Measurements from ENCODE around the gene MYO1D. TPM values are rescaled to one million over a fixed set of nuclear protein-coding genes. Genes with fewer than 3 reads are reported as not detected.

MYO1D gene
- total RNA-seq, 2 experiments from 2014 or later: 2.2 to 2.3 TPM

DNA sequence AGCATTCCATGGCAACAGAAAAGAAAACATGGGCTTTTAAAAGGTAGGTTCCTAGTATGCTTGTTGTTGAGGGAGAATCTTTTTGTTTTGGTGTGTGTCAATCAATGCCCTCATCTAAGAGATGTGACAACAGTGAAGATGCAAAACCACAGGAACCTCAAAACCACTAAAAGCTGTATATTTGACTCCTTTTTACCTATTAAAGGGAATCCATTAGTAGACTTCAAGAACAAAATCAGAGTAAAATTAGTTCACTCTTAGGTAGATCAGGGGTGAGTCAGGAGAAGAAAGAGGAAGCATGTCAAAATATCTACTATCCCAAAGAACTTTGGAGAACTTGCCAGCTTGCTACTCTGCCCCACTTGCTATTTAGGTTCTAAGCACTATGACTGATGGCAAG is 301.1 kb downstream of the MYO1D start:
- ATAC-seq: peak; percentile 39
- Mint-ChIP-seq H3K27ac (no peak overlapping the region), H3K4me1 (ENCODE audit: low read depth) (peaks cover 18% of the 10 kb centered on the region), H3K36me3 (ENCODE audit: low read depth) (peaks cover 2% of the 10 kb centered on the region), H3K9me3 (ENCODE audit: insufficient read depth) (peaks cover 3% of the 10 kb centered on the region), H3K27me3 (ENCODE audit: low read depth) (peaks cover 6% of the 10 kb centered on the region), H3K4me3 (no peak overlapping the region)
- ChIA-PET CTCF (interaction anchor here (0.6 to 0.8 kb wide), 2 partner anchors 41 to 114 kb away, joined by 3 to 4 read pairs; no protein-coding TSS in a partner anchor), POLR2A (no interaction called here)
- no peak for DNase-seq

DNA sequence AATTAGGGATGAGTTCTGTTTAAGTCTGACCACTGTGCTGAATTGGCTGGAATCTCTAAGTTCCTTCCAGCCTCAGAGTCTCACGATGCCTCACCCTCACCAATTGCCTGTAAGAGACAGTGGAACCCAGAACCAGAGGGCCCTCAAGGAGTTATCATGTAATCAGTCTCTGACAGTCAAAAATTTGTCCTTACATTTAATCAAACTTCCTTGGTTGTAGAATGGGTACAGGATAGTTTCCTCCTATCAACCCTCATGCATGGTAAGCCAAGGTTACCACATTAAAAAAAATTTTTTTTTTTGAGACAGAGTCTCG is 306.9 kb downstream of the MYO1D start:
- H3K9me3 Mint-ChIP-seq (ENCODE audit: insufficient read depth): no peaks in the 10 kb centered on the region
- H3K4me1 Mint-ChIP-seq (ENCODE audit: low read depth): peaks cover 25% of the 10 kb centered on the region
- H3K27me3 Mint-ChIP-seq (ENCODE audit: low read depth): peaks cover 3% of the 10 kb centered on the region
- no peaks in the 10 kb centered on the region for H3K36me3 Mint-ChIP-seq (ENCODE audit: low read depth)
- ChIA-PET CTCF (interaction anchor here (0.6 to 1.7 kb wide), 2 partner anchors 108 to 393 kb away, joined by 3 to 6 read pairs; no protein-coding TSS in a partner anchor), POLR2A (interaction anchor here (0.8 kb wide), 1 partner anchor 92 kb away, joined by 3 read pairs; no protein-coding TSS in a partner anchor)
- H3K27ac Mint-ChIP-seq: no peak overlapping the region
- peak; percentile 19 for ATAC-seq
- DNase-seq: no peak
- no peak overlapping the region for H3K4me3 Mint-ChIP-seq

DNA sequence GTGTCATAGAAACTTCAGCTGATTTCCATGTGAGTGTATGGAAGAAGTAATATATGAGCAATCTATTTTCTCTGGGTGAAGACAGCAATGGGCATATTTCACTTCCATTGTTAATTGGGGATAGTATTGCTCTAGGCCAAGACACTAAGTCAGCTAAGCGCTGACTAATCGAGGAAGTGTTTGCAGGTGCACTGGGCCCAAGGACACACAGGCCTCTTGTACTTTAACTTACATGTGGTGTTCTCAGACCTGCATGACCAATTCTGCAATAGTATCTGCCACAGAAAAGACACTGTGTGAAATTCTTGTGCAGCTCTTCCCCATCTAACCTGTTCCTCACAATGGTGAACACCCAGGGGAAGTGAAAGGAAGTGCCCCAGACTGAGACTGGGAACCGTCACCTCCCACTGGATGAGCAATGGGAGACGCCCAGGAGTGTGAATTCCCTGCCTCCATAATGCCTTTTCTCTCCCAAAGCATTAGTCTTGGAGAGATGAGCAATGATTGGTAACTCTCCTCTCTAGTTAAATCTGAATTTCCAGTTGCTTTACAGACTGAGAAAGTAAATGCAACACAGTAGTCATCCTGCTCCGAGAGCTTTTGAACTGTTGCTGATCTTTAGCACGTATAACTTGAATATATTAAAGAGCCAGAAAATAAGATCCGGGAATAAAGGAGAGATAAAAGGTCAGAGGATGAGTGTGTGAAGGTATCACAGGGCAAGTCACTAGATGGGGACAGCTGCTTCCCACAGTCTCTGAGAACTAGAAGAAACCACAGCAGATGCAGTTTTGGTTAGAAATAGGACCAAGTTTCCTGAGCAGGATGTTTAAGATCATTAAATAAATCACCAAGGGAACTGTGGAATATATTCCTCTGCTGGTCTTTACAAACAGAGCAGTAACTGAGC is 307.5 kb downstream of the MYO1D start:
- POLR2A ChIA-PET: interaction anchor here (0.6 to 0.8 kb wide), 2 partner anchors 74 to 92 kb away, joined by 3 read pairs; no protein-coding TSS in a partner anchor
- peak; percentile 51 for ATAC-seq
- Mint-ChIP-seq H3K4me3 (no peak overlapping the region), H3K27ac (no peak overlapping the region), H3K4me1 (ENCODE audit: low read depth) (peaks cover 27% of the 10 kb centered on the region), H3K36me3 (ENCODE audit: low read depth) (no peaks in the 10 kb centered on the region), H3K9me3 (ENCODE audit: insufficient read depth) (no peaks in the 10 kb centered on the region), H3K27me3 (ENCODE audit: low read depth) (peaks cover 3% of the 10 kb centered on the region)
- CTCF ChIA-PET: interaction anchor here (0.6 to 1.9 kb wide), 4 partner anchors 45 to 392 kb away, joined by 3 to 6 read pairs (median 4); no protein-coding TSS in a partner anchor
- DNase-seq: no peak

DNA sequence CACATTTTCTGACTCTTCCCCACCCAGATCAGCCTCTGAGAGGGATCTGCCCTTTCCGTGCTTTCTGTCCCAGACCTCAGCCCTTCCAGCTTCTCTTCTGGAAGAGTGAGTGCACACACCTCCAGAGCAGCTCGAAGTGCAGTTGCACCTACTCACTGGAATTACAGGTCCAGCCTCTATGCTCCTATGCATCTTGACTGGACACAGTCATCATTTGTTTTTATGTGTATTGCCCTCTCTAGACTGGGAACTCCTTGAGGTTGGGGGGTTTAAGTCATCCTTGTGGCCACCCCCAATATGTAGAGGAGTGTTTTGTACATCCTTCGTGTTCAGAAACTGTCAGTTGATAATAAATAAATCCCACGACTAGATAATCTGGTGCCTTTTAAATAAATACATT is 308.2 kb downstream of the MYO1D start:
- Mint-ChIP-seq H3K9me3 (ENCODE audit: insufficient read depth) (no peaks in the 10 kb centered on the region), H3K27ac (no peak overlapping the region), H3K4me3 (no peak overlapping the region), H3K27me3 (ENCODE audit: low read depth) (peaks cover 3% of the 10 kb centered on the region), H3K4me1 (ENCODE audit: low read depth) (peaks cover 32% of the 10 kb centered on the region), H3K36me3 (ENCODE audit: low read depth) (no peaks in the 10 kb centered on the region)
- CTCF ChIA-PET: interaction anchor here (0.8 to 1.9 kb wide), 3 partner anchors 44 to 106 kb away, joined by 4 to 6 read pairs (median 5); no protein-coding TSS in a partner anchor
- POLR2A ChIA-PET: interaction anchor here (0.6 kb wide), 1 partner anchor 73 kb away, joined by 3 read pairs; no protein-coding TSS in a partner anchor
- no peak for ATAC-seq
- DNase-seq: no peak

DNA sequence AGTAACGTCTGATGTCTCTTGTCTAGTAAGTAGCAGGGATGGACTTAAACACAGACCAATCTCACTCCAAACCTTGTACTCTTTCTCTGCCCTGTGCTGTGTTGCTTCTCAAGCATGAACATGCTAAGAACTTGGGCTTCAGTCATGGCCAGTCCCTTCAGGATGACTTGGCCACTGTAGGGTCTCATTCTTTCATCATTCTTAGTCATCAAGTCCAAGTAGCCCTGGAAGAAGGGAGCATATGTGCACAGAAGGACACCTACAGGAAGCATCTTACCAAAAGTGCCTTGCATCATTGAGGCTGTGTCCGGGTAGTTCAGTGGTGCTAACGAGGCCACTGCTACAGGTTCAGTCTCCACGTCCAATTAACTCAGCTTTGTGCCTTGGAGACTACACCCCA is 309.4 kb downstream of the MYO1D start:
- Mint-ChIP-seq H3K4me3 (no peak overlapping the region), H3K27ac (no peak overlapping the region), H3K9me3 (ENCODE audit: insufficient read depth) (no peaks in the 10 kb centered on the region), H3K36me3 (ENCODE audit: low read depth) (no peaks in the 10 kb centered on the region), H3K27me3 (ENCODE audit: low read depth) (peaks cover 3% of the 10 kb centered on the region), H3K4me1 (ENCODE audit: low read depth) (peaks cover 32% of the 10 kb centered on the region)
- ChIA-PET CTCF (interaction anchor here (1.9 kb wide), 1 partner anchor 84 kb away, joined by 5 read pairs; no protein-coding TSS in a partner anchor), POLR2A (no interaction called here)
- no peak for ATAC-seq
- no peak for DNase-seq

DNA sequence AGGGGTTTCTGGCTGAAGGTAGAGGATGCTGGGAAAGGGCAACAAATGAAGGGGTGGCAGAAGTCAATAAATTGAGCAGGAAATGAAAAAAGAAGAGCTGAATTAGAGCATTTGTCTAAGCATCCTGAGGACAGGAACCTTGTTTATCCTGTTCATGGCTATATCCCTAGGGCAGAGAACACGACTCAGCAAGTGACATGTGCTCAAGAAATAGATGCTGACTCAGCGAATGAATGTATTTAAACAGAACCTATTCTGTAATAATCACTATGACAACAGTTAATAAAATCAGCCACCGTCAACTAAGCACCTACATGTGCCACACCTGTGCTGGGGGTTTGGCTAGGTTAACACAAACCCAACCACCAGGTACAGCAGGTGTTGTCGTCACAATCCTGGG is 309.8 kb downstream of the MYO1D start:
- DNase-seq (no peak), ATAC-seq (no peak)
- Mint-ChIP-seq H3K27ac (no peak overlapping the region), H3K4me3 (no peak overlapping the region), H3K27me3 (ENCODE audit: low read depth) (peaks cover 1% of the 10 kb centered on the region), H3K9me3 (ENCODE audit: insufficient read depth) (no peaks in the 10 kb centered on the region), H3K4me1 (ENCODE audit: low read depth) (peaks cover 32% of the 10 kb centered on the region), H3K36me3 (ENCODE audit: low read depth) (no peaks in the 10 kb centered on the region)
- CTCF ChIA-PET: no interaction called here
- POLR2A ChIA-PET: no interaction called here

DNA sequence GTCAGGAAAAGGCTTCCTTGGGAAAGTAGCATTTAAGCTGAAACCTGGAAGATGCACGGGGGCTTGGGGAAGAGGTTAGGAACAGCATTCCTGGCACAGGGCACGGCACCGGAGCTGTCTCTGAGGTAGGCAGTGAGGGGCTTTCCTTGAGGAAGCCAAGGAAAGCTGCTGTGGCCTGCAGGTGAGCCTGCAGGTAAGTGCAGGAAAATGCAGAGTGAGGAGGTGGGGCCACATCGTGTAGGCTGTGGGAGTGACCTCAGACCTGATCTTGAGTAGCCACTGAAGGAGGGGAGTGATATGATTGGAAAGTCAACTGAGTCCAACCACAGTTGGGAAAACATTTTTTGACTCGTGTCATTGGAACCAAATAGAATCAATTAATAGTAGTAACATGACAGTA is 310.6 kb downstream of the MYO1D start:
- Mint-ChIP-seq H3K9me3 (ENCODE audit: insufficient read depth) (no peaks in the 10 kb centered on the region), H3K4me1 (ENCODE audit: low read depth) (peaks cover 29% of the 10 kb centered on the region), H3K27ac (no peak overlapping the region), H3K27me3 (ENCODE audit: low read depth) (no peaks in the 10 kb centered on the region), H3K36me3 (ENCODE audit: low read depth) (no peaks in the 10 kb centered on the region), H3K4me3 (no peak overlapping the region)
- no peak for ATAC-seq
- POLR2A ChIA-PET: interaction anchor here (0.6 kb wide), 1 partner anchor 24 kb away, joined by 3 read pairs; no protein-coding TSS in a partner anchor
- DNase-seq: no peak
- CTCF ChIA-PET: no interaction called here

DNA sequence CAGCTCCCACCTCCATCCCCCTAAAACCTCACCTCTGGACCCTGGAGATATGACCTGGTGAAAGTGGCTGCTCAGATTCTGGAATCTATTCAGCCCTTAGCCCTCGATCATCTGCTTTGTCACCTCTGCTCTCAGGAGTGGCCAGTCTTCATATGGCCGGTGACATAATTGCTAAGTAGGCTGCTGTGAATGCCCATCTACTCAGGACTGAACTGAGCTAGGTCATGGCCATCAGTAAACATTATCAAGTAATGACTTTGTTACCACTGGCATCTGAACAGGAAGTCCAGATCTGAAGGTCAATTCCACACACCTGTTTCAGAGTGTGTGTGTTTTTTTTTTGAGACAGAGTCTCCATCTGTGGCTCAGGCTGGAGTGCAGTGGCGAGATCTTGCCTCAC is 311.5 kb downstream of the MYO1D start:
- ATAC-seq: no peak
- DNase-seq: no peak
- Mint-ChIP-seq H3K4me3 (no peak overlapping the region), H3K27ac (no peak overlapping the region), H3K27me3 (ENCODE audit: low read depth) (no peaks in the 10 kb centered on the region), H3K9me3 (ENCODE audit: insufficient read depth) (no peaks in the 10 kb centered on the region), H3K4me1 (ENCODE audit: low read depth) (peaks cover 20% of the 10 kb centered on the region), H3K36me3 (ENCODE audit: low read depth) (no peaks in the 10 kb centered on the region)
- ChIA-PET CTCF (no interaction called here), POLR2A (no interaction called here)

DNA sequence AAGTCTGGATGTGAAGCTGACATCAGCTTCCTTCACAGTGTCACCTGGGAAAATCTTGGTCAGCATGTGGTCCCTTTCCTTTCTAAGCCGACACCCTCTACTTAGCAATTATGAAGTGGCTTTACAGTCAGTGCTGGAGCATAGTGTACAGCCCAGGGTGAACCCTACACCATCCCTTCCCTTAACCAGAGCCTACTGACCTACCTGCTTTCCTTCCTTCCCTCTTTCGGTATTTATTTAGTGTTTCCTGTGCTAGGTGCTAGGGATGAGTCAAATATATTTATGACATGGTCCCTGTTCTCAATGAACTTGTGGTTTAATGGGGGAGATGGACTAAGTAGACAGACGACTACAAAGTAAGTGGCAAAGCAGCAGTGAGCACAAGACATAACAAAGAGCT is 312.6 kb downstream of the MYO1D start:
- peaks cover 14% of the 10 kb centered on the region for H3K4me1 Mint-ChIP-seq (ENCODE audit: low read depth)
- no peaks in the 10 kb centered on the region for H3K27me3 Mint-ChIP-seq (ENCODE audit: low read depth)
- CTCF ChIA-PET: interaction anchor here (1.2 to 1.4 kb wide), 2 partner anchors 13 to 103 kb away, joined by 3 to 4 read pairs; no protein-coding TSS in a partner anchor
- no peaks in the 10 kb centered on the region for H3K36me3 Mint-ChIP-seq (ENCODE audit: low read depth)
- DNase-seq (no peak), ATAC-seq (peak; percentile 19)
- no peak overlapping the region for H3K27ac Mint-ChIP-seq
- POLR2A ChIA-PET: no interaction called here
- H3K4me3 Mint-ChIP-seq: no peak overlapping the region
- no peaks in the 10 kb centered on the region for H3K9me3 Mint-ChIP-seq (ENCODE audit: insufficient read depth)

DNA sequence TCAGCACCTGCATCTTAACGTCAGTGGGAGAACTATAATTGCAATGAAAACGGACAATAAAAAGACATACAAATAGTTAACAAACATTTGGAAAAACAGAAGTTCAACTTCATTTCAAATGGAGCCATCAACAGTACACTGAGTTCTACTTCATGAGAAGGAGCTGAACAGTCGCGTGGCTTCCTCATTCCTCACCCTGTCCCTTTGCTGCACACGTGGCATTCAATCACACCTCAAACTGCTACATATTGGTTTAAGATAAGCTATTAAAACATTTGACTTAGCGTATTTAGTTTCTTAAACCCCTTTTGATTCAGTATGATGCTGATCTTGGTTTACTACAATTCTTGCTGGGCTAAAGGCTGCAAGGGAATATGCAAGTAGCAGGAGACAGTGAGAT is 313.3 kb downstream of the MYO1D start:
- Mint-ChIP-seq H3K27ac (no peak overlapping the region), H3K27me3 (ENCODE audit: low read depth) (no peaks in the 10 kb centered on the region), H3K36me3 (ENCODE audit: low read depth) (no peaks in the 10 kb centered on the region), H3K9me3 (ENCODE audit: insufficient read depth) (no peaks in the 10 kb centered on the region), H3K4me1 (ENCODE audit: low read depth) (peaks cover 17% of the 10 kb centered on the region), H3K4me3 (no peak overlapping the region)
- DNase-seq (no peak), ATAC-seq (no peak)
- ChIA-PET CTCF (interaction anchor here (1.2 to 1.4 kb wide), 2 partner anchors 12 to 102 kb away, joined by 3 to 4 read pairs; no protein-coding TSS in a partner anchor), POLR2A (no interaction called here)

DNA sequence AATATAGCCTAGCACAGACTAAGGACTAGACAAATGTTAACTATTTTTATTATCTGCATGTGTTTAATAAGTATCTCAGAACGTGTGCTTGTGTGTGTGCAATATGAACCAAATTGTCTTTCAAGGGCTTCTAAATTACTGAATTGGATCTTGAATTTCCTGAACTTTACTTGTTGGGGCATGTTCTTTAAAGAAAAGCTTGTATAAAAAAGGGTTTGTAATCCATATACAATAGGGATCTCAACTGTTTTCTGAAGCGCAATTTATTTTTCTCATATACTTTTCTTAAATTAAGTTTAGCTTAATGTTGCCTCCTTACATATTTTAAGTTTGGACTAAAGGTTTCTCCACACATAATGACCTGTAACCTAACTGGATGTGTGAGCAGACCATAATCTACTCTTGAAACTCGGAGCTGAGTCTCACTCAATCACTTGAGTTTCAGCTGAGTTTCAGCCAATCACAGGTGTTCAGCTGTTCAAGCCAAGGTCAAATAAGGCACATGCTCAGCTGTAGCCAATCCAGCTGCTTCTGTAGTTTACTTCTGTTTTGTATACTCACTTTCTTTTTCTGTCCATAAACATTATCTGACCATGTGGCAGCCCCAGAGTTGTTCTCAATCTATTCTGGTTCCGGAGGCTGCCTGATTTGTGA is 317.8 kb downstream of the MYO1D start:
- ChIA-PET CTCF (interaction anchor here (0.7 to 1.3 kb wide), 4 partner anchors 9 to 115 kb away, joined by 3 to 6 read pairs (median 3); partner anchors contain the start of gene PSMD11), POLR2A (interaction anchor here (0.8 kb wide), 1 partner anchor 15 kb away, joined by 3 read pairs; no protein-coding TSS in a partner anchor)
- H3K27me3 Mint-ChIP-seq (ENCODE audit: low read depth): no peaks in the 10 kb centered on the region
- H3K4me1 Mint-ChIP-seq (ENCODE audit: low read depth): peaks cover 43% of the 10 kb centered on the region
- ATAC-seq: no peak
- no peaks in the 10 kb centered on the region for H3K9me3 Mint-ChIP-seq (ENCODE audit: insufficient read depth)
- no peak overlapping the region for H3K27ac Mint-ChIP-seq
- DNase-seq: no peak
- H3K36me3 Mint-ChIP-seq (ENCODE audit: low read depth): no peaks in the 10 kb centered on the region
- H3K4me3 Mint-ChIP-seq: no peak overlapping the region

Data from activated CD8-positive, alpha-beta T cell treated with anti-CD3 and anti-CD28 coated beads, Interleukin-2, amount 10 ng/mL, durations not matched to agents 7 days and 5 days (primary cell).